Ovary (tissue), 3 donors: ENCODE data around the gene SIT1.
A peak's percentile ranks its signal among the peaks of the same experiment; 100 is the strongest.

ENCODE experiments used
- EP300 ChIP-seq: sonication (generic); formaldehyde crosslinking; IDR thresholded peaks from one replicate; pipeline ENCODE4 v1.6.1; 2017; ENCODE audit warnings: antibody characterized with exemption
- POLR2A ChIP-seq: fragments of 450-650 bp; IDR thresholded peaks from one replicate; pipeline ENCODE4 v1.6.1; 2017; ENCODE audit warnings: antibody characterized with exemption, mild to moderate bottlenecking, moderate library complexity
- TF ChIP-seq, protein P1 (sequence below), 3 donors: fragments of 450-650 bp in 2 of 3; fragments of 200-600 bp in 1 of 3; IDR thresholded peaks; one replicate each; pipeline versions ENCODE4 v1.5.1 to v1.8.0; 2016 to 2022; ENCODE audit warnings: antibody characterized with exemption in 3 of 3, mild to moderate bottlenecking in 1 of 3
- donor health status: DM: no; HTN: no; CAD: no.

DNA sequence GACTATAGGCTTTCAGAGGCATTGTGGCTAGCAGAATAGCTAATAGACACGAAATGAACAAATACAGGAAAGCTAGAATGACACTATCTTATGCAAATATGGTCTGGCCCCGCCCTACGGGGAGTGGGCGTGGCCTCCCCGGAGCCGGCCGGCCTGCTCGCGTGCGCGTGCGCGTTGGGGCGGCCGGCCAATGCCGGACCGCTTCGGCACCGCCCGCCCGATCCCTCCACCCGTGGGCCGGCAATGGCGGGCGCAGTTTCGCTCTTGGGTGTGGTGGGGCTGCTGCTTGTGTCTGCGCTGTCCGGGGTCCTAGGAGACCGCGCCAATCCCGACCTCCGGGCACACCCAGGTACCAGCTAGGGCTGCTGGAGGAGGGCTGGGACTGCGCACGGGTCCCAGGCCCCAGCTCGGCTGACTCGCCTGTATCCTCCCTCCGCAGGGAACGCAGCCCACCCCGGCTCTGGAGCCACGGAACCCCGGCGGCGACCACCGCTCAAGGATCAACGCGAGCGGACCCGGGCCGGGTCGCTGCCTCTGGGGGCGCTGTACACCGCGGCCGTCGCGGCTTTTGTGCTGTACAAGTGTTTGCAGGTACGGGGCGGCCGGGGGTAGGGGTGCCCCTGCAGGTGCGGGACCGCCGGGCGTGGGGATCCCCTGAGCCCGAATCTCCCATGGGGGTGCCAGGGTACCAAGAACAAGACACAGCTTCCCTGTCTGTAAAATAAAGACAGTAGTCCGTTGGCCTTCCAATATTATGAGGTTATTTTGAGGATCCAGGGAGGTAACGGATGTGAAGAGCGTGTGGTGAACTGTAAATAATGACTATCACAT, 7.6 kb upstream of the SIT1 start, which contains the start of gene CCDC107:
- TF ChIP-seq POLR2A (peak; percentile 92), EP300 (no peak)
- TF ChIP-seq, protein P1, sequence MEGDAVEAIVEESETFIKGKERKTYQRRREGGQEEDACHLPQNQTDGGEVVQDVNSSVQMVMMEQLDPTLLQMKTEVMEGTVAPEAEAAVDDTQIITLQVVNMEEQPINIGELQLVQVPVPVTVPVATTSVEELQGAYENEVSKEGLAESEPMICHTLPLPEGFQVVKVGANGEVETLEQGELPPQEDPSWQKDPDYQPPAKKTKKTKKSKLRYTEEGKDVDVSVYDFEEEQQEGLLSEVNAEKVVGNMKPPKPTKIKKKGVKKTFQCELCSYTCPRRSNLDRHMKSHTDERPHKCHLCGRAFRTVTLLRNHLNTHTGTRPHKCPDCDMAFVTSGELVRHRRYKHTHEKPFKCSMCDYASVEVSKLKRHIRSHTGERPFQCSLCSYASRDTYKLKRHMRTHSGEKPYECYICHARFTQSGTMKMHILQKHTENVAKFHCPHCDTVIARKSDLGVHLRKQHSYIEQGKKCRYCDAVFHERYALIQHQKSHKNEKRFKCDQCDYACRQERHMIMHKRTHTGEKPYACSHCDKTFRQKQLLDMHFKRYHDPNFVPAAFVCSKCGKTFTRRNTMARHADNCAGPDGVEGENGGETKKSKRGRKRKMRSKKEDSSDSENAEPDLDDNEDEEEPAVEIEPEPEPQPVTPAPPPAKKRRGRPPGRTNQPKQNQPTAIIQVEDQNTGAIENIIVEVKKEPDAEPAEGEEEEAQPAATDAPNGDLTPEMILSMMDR (IDR thresholded peaks at IDR 0.05), result peak; percentile 51 to 80 (median 77)
